ENCODE results near the gene ACP3. TPM values are rescaled to one million over a fixed set of nuclear protein-coding genes. Genes with fewer than 3 reads are reported as not detected.

ACP3 gene
- total RNA-seq = 0.44 TPM
- polyA plus RNA-seq (ENCODE audit: insufficient read depth in 1 of 8, insufficient read length in 8 of 8, low replicate concordance in 1 of 8) = 1 to 10 TPM in 2 of 8 donors, under 1 TPM in 6; 0.29 to 3.4 (median 0.69) TPM
- long read RNA-seq, donor 1 = 0 reads
- long read RNA-seq, donor 2 = 0 reads
- long read RNA-seq, donor 3 = 0 reads
- long read RNA-seq, donor 4 = 0 reads
- long read RNA-seq, donor 5 = 0 reads
- long read RNA-seq, donor 6 = 0 reads
- long read RNA-seq, donor 7 = 0 reads
- long read RNA-seq, donor 8 = 0 reads
- long read RNA-seq, donor 9 = 0 reads
- long read RNA-seq, donor 10 = 0 reads
- long read RNA-seq, donor 11 = 0 reads

- DNase-seq = peak; percentile 76
- 23% methylated on average over 2 of the region's 6 CpGs for WGBS (ENCODE audit: insufficient coverage)
- Histone ChIP-seq H3K9me3 (replicated peaks; ENCODE audit: control insufficient read depth, low read depth, low read length) (no peaks in the 10 kb centered on the region), H3K27ac (ENCODE audit: low read length) (no peak within 1 kb of the TSS), H3K4me3 (ENCODE audit: low read length) (no peak within 1 kb of the TSS), H3K36me3 (ENCODE audit: control insufficient read depth, insufficient read depth, low read length) (no peaks in the 10 kb centered on the region), H3K27me3 (ENCODE audit: control insufficient read depth, insufficient read depth, low read length) (no peaks in the 10 kb centered on the region), H3K4me1 (ENCODE audit: control insufficient read depth, insufficient read depth, low read length) (no peaks in the 10 kb centered on the region)
Observed at GRCh38 chr3:132317229-132317948, at the start of gene ACP3. Gene ACP3 (plus strand): TSS chr3:132317407. CDS start chr3:132317457, 50 bp downstream.

GRCh38 chr3:132268956-132269355, 48.3 kb upstream of the ACP3 start:
- Histone ChIP-seq H3K27ac (ENCODE audit: low read length) (no peak overlapping the region), H3K4me3 (ENCODE audit: low read length) (no peak overlapping the region), H3K4me1 (ENCODE audit: control insufficient read depth, insufficient read depth, low read length) (no peaks in the 10 kb centered on the region), H3K9me3 (replicated peaks; ENCODE audit: control insufficient read depth, low read depth, low read length) (no peaks in the 10 kb centered on the region), H3K27me3 (ENCODE audit: control insufficient read depth, insufficient read depth, low read length) (no peaks in the 10 kb centered on the region), H3K36me3 (ENCODE audit: control insufficient read depth, insufficient read depth, low read length) (no peaks in the 10 kb centered on the region)
- no CpG with 5 or more reads among the region's 2 CpGs for WGBS (ENCODE audit: insufficient coverage)
- DNase-seq = no peak

- DNase-seq = no peak
- Histone ChIP-seq H3K9me3 (replicated peaks; ENCODE audit: control insufficient read depth, low read depth, low read length) (peaks cover 2% of the 10 kb centered on the region), H3K27me3 (ENCODE audit: control insufficient read depth, insufficient read depth, low read length) (no peaks in the 10 kb centered on the region), H3K4me3 (ENCODE audit: low read length) (no peak overlapping the region), H3K4me1 (ENCODE audit: control insufficient read depth, insufficient read depth, low read length) (no peaks in the 10 kb centered on the region), H3K36me3 (ENCODE audit: control insufficient read depth, insufficient read depth, low read length) (no peaks in the 10 kb centered on the region), H3K27ac (ENCODE audit: low read length) (no peak overlapping the region)
- 21% methylated on average over 6 of the region's 6 CpGs for WGBS (ENCODE audit: insufficient coverage)
Observed at GRCh38 chr3:132273036-132273435, 44.2 kb upstream of the ACP3 start.

GRCh38 chr3:132276228-132276906, 40.8 kb upstream of the ACP3 start:
- Histone ChIP-seq H3K36me3 (ENCODE audit: control insufficient read depth, insufficient read depth, low read length) (no peaks in the 10 kb centered on the region), H3K4me3 (ENCODE audit: low read length) (no peak overlapping the region), H3K4me1 (ENCODE audit: control insufficient read depth, insufficient read depth, low read length) (no peaks in the 10 kb centered on the region), H3K9me3 (replicated peaks; ENCODE audit: control insufficient read depth, low read depth, low read length) (peaks cover 2% of the 10 kb centered on the region), H3K27me3 (ENCODE audit: control insufficient read depth, insufficient read depth, low read length) (no peaks in the 10 kb centered on the region), H3K27ac (ENCODE audit: low read length) (no peak overlapping the region)
- no peak for DNase-seq
- 76% methylated on average over 2 of the region's 5 CpGs for WGBS (ENCODE audit: insufficient coverage)

- H3K4me3 ChIP-seq (ENCODE audit: low read length) = no peak overlapping the region
Observed at GRCh38 chr3:132279030-132279429, 38.2 kb upstream of the ACP3 start.

GRCh38 chr3:132283440-132283839, 33.8 kb upstream of the ACP3 start:
- H3K4me3 ChIP-seq (ENCODE audit: low read length) = no peak overlapping the region
- DNase-seq = peak; percentile 70
- no peaks in the 10 kb centered on the region for H3K36me3 ChIP-seq (ENCODE audit: control insufficient read depth, insufficient read depth, low read length)
- H3K4me1 ChIP-seq (ENCODE audit: control insufficient read depth, insufficient read depth, low read length) = peaks cover 2% of the 10 kb centered on the region
- no peaks in the 10 kb centered on the region for H3K9me3 ChIP-seq (replicated peaks; ENCODE audit: control insufficient read depth, low read depth, low read length)
- no peaks in the 10 kb centered on the region for H3K27me3 ChIP-seq (ENCODE audit: control insufficient read depth, insufficient read depth, low read length)
- WGBS (ENCODE audit: insufficient coverage) = 20% methylated on average over 1 of the region's 1 CpG
- H3K27ac ChIP-seq (ENCODE audit: low read length) = no peak overlapping the region

More at GRCh38 chr3:132279030-132279429, 38.2 kb upstream of the ACP3 start:
- H3K4me1 ChIP-seq (ENCODE audit: control insufficient read depth, insufficient read depth, low read length) = peaks cover 2% of the 10 kb centered on the region
- H3K36me3 ChIP-seq (ENCODE audit: control insufficient read depth, insufficient read depth, low read length) = no peaks in the 10 kb centered on the region
- H3K9me3 ChIP-seq (replicated peaks; ENCODE audit: control insufficient read depth, low read depth, low read length) = peaks cover 2% of the 10 kb centered on the region
- H3K27me3 ChIP-seq (ENCODE audit: control insufficient read depth, insufficient read depth, low read length) = no peaks in the 10 kb centered on the region
- DNase-seq = no peak
- no peak overlapping the region for H3K27ac ChIP-seq (ENCODE audit: low read length)
- no CpG with 5 or more reads among the region's 2 CpGs for WGBS (ENCODE audit: insufficient coverage)

- DNase-seq = peak; percentile 15
- Histone ChIP-seq H3K4me3 (ENCODE audit: low read length) (no peak overlapping the region), H3K27me3 (ENCODE audit: control insufficient read depth, insufficient read depth, low read length) (no peaks in the 10 kb centered on the region), H3K27ac (ENCODE audit: low read length) (peak overlapping the region; percentile 13), H3K9me3 (replicated peaks; ENCODE audit: control insufficient read depth, low read depth, low read length) (no peaks in the 10 kb centered on the region), H3K36me3 (ENCODE audit: control insufficient read depth, insufficient read depth, low read length) (no peaks in the 10 kb centered on the region), H3K4me1 (ENCODE audit: control insufficient read depth, insufficient read depth, low read length) (peaks cover 2% of the 10 kb centered on the region)
- 54% methylated on average over 5 of the region's 5 CpGs for WGBS (ENCODE audit: insufficient coverage)
Observed at GRCh38 chr3:132283916-132284405, 33.2 kb upstream of the ACP3 start.

GRCh38 chr3:132284781-132285619, 32.2 kb upstream of the ACP3 start:
- Histone ChIP-seq H3K4me3 (ENCODE audit: low read length) (no peak overlapping the region), H3K27me3 (ENCODE audit: control insufficient read depth, insufficient read depth, low read length) (no peaks in the 10 kb centered on the region), H3K36me3 (ENCODE audit: control insufficient read depth, insufficient read depth, low read length) (no peaks in the 10 kb centered on the region), H3K27ac (ENCODE audit: low read length) (no peak overlapping the region), H3K4me1 (ENCODE audit: control insufficient read depth, insufficient read depth, low read length) (peaks cover 2% of the 10 kb centered on the region), H3K9me3 (replicated peaks; ENCODE audit: control insufficient read depth, low read depth, low read length) (no peaks in the 10 kb centered on the region)
- no peak for DNase-seq
- 91% methylated on average over 26 of the region's 32 CpGs for WGBS (ENCODE audit: insufficient coverage)

- 75% methylated on average over 2 of the region's 2 CpGs for WGBS (ENCODE audit: insufficient coverage)
- H3K36me3 ChIP-seq (ENCODE audit: control insufficient read depth, insufficient read depth, low read length) = no peaks in the 10 kb centered on the region
- no peak overlapping the region for H3K4me3 ChIP-seq (ENCODE audit: low read length)
- H3K27ac ChIP-seq (ENCODE audit: low read length) = no peak overlapping the region
- no peaks in the 10 kb centered on the region for H3K27me3 ChIP-seq (ENCODE audit: control insufficient read depth, insufficient read depth, low read length)
- H3K4me1 ChIP-seq (ENCODE audit: control insufficient read depth, insufficient read depth, low read length) = peaks cover 2% of the 10 kb centered on the region
- H3K9me3 ChIP-seq (replicated peaks; ENCODE audit: control insufficient read depth, low read depth, low read length) = no peaks in the 10 kb centered on the region
- no peak for DNase-seq
Observed at GRCh38 chr3:132285620-132285945, 31.6 kb upstream of the ACP3 start.

Data from muscle of leg (tissue), 16 donors.